ENCODE data around the gene JMJD4. TPM values are rescaled to one million over a fixed set of nuclear protein-coding genes. Genes with fewer than 3 reads are reported as not detected.

The JMJD4 gene
- total RNA-seq, 2 experiments from 2014 or later, result 17.7 to 24.1 TPM

- DNase-seq (no peak), ATAC-seq (no peak)
- Mint-ChIP-seq H3K27me3 (no peaks in the 10 kb centered on the region), H3K4me3 (no peak overlapping the region), H3K36me3 (peaks cover 2% of the 10 kb centered on the region), H3K27ac (no peak overlapping the region), H3K9me3 (ENCODE audit: low read depth) (no peaks in the 10 kb centered on the region), H3K4me1 (peaks cover 37% of the 10 kb centered on the region)
- CTCF ChIA-PET, result no interaction called here
Observed at GRCh38 chr1:227741166-227741870, 6.2 kb upstream of the JMJD4 start.

GRCh38 chr1:227740401-227740960 lies 5.4 kb upstream of the JMJD4 start:
- Mint-ChIP-seq H3K9me3 (ENCODE audit: low read depth) (no peaks in the 10 kb centered on the region), H3K27me3 (no peaks in the 10 kb centered on the region), H3K36me3 (peaks cover 2% of the 10 kb centered on the region), H3K4me3 (no peak overlapping the region), H3K27ac (peak overlapping the region; percentile 8), H3K4me1 (peaks cover 40% of the 10 kb centered on the region)
- ATAC-seq (no peak), DNase-seq (no peak)
- CTCF ChIA-PET, result no interaction called here

- DNase-seq, result no peak
- H3K27ac Mint-ChIP-seq, result no peak overlapping the region
- no peaks in the 10 kb centered on the region for H3K9me3 Mint-ChIP-seq (ENCODE audit: low read depth)
- H3K4me3 Mint-ChIP-seq, result no peak overlapping the region
- no peaks in the 10 kb centered on the region for H3K27me3 Mint-ChIP-seq
- no peak for ATAC-seq
- CTCF ChIA-PET, result no interaction called here
- H3K36me3 Mint-ChIP-seq, result peaks cover 3% of the 10 kb centered on the region
- H3K4me1 Mint-ChIP-seq, result peaks cover 37% of the 10 kb centered on the region
Observed at GRCh38 chr1:227739636-227740035, 4.5 kb upstream of the JMJD4 start.

GRCh38 chr1:227738820-227739219 lies 3.7 kb upstream of the JMJD4 start:
- Mint-ChIP-seq H3K36me3 (peaks cover 4% of the 10 kb centered on the region), H3K9me3 (ENCODE audit: low read depth) (no peaks in the 10 kb centered on the region), H3K27me3 (no peaks in the 10 kb centered on the region), H3K4me3 (no peak overlapping the region), H3K27ac (no peak overlapping the region), H3K4me1 (peaks cover 39% of the 10 kb centered on the region)
- DNase-seq, result no peak
- CTCF ChIA-PET, result no interaction called here
- ATAC-seq, result no peak

GRCh38 chr1:227736814-227737432 lies 1.8 kb upstream of the JMJD4 start:
- DNase-seq (peak; percentile 26), ATAC-seq (no peak)
- Mint-ChIP-seq H3K9me3 (ENCODE audit: low read depth) (no peaks in the 10 kb centered on the region), H3K4me3 (peak overlapping the region; percentile 5), H3K27me3 (no peaks in the 10 kb centered on the region), H3K4me1 (peaks cover 45% of the 10 kb centered on the region), H3K27ac (peak overlapping the region; percentile 3), H3K36me3 (peaks cover 12% of the 10 kb centered on the region)
- CTCF ChIA-PET, result interaction anchor here (0.6 to 0.9 kb wide), 2 partner anchors 10 to 1432 kb away, joined by 3 to 4 read pairs; no protein-coding TSS in a partner anchor

- peak overlapping the region; percentile 89 for H3K4me3 Mint-ChIP-seq
- H3K27me3 Mint-ChIP-seq, result no peaks in the 10 kb centered on the region
- peaks cover 41% of the 10 kb centered on the region for H3K4me1 Mint-ChIP-seq
- no peaks in the 10 kb centered on the region for H3K9me3 Mint-ChIP-seq (ENCODE audit: low read depth)
- CTCF ChIA-PET, result interaction anchor here (0.7 to 1.0 kb wide), 3 partner anchors 11 to 365 kb away, joined by 3 to 4 read pairs (median 3); no protein-coding TSS in a partner anchor
- DNase-seq, result no peak
- peak overlapping the region; percentile 86 for H3K27ac Mint-ChIP-seq
- no peak for ATAC-seq
- H3K36me3 Mint-ChIP-seq, result peaks cover 12% of the 10 kb centered on the region
Observed at GRCh38 chr1:227735539-227736285, 610 bp upstream of the JMJD4 start.

- Mint-ChIP-seq H3K27ac (peak overlapping the region; percentile 87), H3K4me3 (peak overlapping the region; percentile 89), H3K27me3 (no peaks in the 10 kb centered on the region), H3K4me1 (peaks cover 36% of the 10 kb centered on the region), H3K9me3 (ENCODE audit: low read depth) (no peaks in the 10 kb centered on the region), H3K36me3 (peaks cover 11% of the 10 kb centered on the region)
- ATAC-seq, result no peak
- DNase-seq, result no peak
- CTCF ChIA-PET, result interaction anchor here (0.7 to 1.0 kb wide), 2 partner anchors 26 to 1275 kb away, joined by 3 to 4 read pairs; no protein-coding TSS in a partner anchor
Observed at GRCh38 chr1:227734546-227734855, 601 bp downstream of the JMJD4 start.

GRCh38 chr1:227733751-227734545 lies 1.2 kb downstream of the JMJD4 start:
- Mint-ChIP-seq H3K27ac (peak overlapping the region; percentile 87), H3K36me3 (peaks cover 11% of the 10 kb centered on the region), H3K27me3 (no peaks in the 10 kb centered on the region), H3K4me3 (peak overlapping the region; percentile 89), H3K9me3 (ENCODE audit: low read depth) (no peaks in the 10 kb centered on the region), H3K4me1 (peaks cover 36% of the 10 kb centered on the region)
- no peak for ATAC-seq
- CTCF ChIA-PET, result interaction anchor here (0.7 to 1.0 kb wide), 2 partner anchors 39 to 1275 kb away, joined by 3 to 4 read pairs; no protein-coding TSS in a partner anchor
- DNase-seq, result no peak

- Mint-ChIP-seq H3K27me3 (no peaks in the 10 kb centered on the region), H3K9me3 (ENCODE audit: low read depth) (no peaks in the 10 kb centered on the region), H3K4me1 (peaks cover 39% of the 10 kb centered on the region), H3K36me3 (peaks cover 11% of the 10 kb centered on the region), H3K27ac (peak overlapping the region; percentile 61), H3K4me3 (no peak overlapping the region)
- DNase-seq (no peak), ATAC-seq (no peak)
- CTCF ChIA-PET, result interaction anchor here (1.0 kb wide), 1 partner anchor 39 kb away, joined by 3 read pairs; no protein-coding TSS in a partner anchor
Observed at GRCh38 chr1:227733309-227733705, 1.8 kb downstream of the JMJD4 start.

- Mint-ChIP-seq H3K27me3 (peaks cover 3% of the 10 kb centered on the region), H3K4me1 (peaks cover 41% of the 10 kb centered on the region), H3K9me3 (ENCODE audit: low read depth) (no peaks in the 10 kb centered on the region), H3K4me3 (no peak overlapping the region), H3K27ac (no peak overlapping the region), H3K36me3 (peaks cover 11% of the 10 kb centered on the region)
- CTCF ChIA-PET, result interaction anchor here (1.0 kb wide), 1 partner anchor 40 kb away, joined by 3 read pairs; no protein-coding TSS in a partner anchor
- ATAC-seq (no peak), DNase-seq (no peak)
Observed at GRCh38 chr1:227732586-227733308, 2.4 kb downstream of the JMJD4 start.

- CTCF ChIA-PET, result no interaction called here
- no peak for DNase-seq
- Mint-ChIP-seq H3K27me3 (peaks cover 5% of the 10 kb centered on the region), H3K36me3 (peaks cover 11% of the 10 kb centered on the region), H3K9me3 (ENCODE audit: low read depth) (no peaks in the 10 kb centered on the region), H3K4me1 (peaks cover 37% of the 10 kb centered on the region), H3K4me3 (no peak overlapping the region), H3K27ac (no peak overlapping the region)
- no peak for ATAC-seq
Observed at GRCh38 chr1:227731696-227732585, 3.2 kb downstream of the JMJD4 start.

Data from activated CD8-positive, alpha-beta memory T cell treated with anti-CD3 and anti-CD28 coated beads, Interleukin-2, amount 10 ng/mL, durations not matched to agents 7 days and 5 days (primary cell).